Metanephros (tissue), 1 donor: ENCODE data around the gene HEATR5B. TPM values are rescaled to one million over a fixed set of nuclear protein-coding genes. Genes with fewer than 3 reads are reported as not detected.

Experiments used
- total RNA-seq: library from RNA; depleted of rRNA; stranded (reverse); fragments of >200 nt; gene quantifications from one replicate; pipeline ENCODE4 v1.2.3, GENCODE V29; 2014

The HEATR5B gene
- 33.0 TPM for total RNA-seq

DNA sequence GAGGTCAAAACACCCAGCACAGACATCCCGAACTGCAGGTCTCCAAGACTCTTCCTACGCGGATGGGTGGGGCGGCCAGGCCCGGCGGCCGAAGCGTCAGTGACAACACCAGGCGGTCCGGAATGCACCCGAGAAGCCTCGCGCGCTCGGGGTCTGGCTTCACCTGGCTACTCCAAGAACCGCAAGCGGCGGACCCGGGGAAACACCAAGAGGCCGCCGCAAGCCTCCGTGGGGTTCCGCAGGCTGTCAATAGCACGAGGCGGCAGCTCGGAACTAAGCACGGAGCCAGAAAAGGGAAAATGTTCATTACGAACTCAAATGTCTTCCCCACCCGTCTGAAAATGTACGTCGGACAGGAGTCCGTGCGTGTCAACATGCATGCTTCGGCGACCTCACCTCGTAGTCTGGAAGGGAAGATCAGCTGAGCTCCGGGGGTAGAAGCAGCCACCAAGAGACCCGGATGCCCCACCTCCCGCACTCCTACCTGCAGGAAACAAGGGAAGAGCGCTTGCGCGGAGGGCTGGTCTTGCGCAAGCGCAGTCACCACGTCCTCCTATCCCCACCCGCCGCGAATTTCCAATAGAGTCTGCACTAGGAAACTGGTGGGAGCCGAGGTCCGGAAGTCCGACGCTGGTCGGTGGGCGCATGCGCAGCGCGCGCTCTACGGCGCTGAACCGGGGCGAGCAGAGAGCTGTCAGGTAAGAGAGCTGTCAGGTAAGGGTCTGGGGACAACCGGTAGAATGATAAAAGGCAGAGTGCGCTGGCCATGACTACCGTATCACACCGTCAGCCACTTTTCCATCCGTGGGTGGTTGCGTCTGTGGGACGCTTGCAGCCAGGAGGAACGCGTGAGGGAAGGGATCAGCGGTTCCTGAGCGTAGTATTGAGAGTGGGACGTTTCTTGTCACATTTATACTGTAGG lies at the start of gene HEATR5B, which contains the start of gene GPATCH11:
TSS of gene HEATR5B (minus strand) at position 500 of the 922 bp plus-strand sequence. CDS start 958 bp downstream, outside the sequence.
TSS of gene GPATCH11 (plus strand) at position 646 of the 922 bp plus-strand sequence. CDS start 3,864 bp downstream, outside the sequence.

GRCh38 chr2:36966370-36967235 lies 117.6 kb downstream of the HEATR5B start, which contains the start of gene STRN:
STRN (minus strand) TSS chr2:36966536; CDS start chr2:36966463, 73 bp downstream.

Other genes with a start within 250 kb of the HEATR5B start
- 20.4 TPM for gene STRN, start 117.8 kb downstream of the HEATR5B start, total RNA-seq
- 5.0 TPM for gene GPATCH11, start 146 bp upstream of the HEATR5B start, total RNA-seq
- gene EIF2AK2, start 72.6 kb upstream of the HEATR5B start, total RNA-seq, result 34.8 TPM
- not detected for gene SULT6B1, start 104.3 kb upstream of the HEATR5B start, total RNA-seq
- 28.0 TPM for gene CEBPZOS, start 112.1 kb upstream of the HEATR5B start, total RNA-seq
- 35.1 TPM for gene CEBPZ, start 147.2 kb upstream of the HEATR5B start, total RNA-seq
- gene NDUFAF7, start 147.3 kb upstream of the HEATR5B start, total RNA-seq, result 18.5 TPM
- 54.7 TPM for gene PRKD3, start 240.5 kb upstream of the HEATR5B start, total RNA-seq